Adrenal gland (tissue), 5 donors: ENCODE results near the gene MAPK11.

Experiments used
- POLR2A ChIP-seq, 2 donors: fragments of 450-650 bp; IDR thresholded peaks; one replicate each; pipeline ENCODE4 v1.6.1; 2017; ENCODE audit warnings: antibody characterized with exemption in 2 of 2, mild to moderate bottlenecking in 2 of 2, moderate library complexity in 1 of 2
- TF ChIP-seq, protein P1 (sequence below), 6 experiments: fragments of 450-650 bp in 4 of 6; fragments of 200-600 bp in 2 of 6; sonication (generic) in 1 of 6; IDR thresholded peaks; 1 replicate in 5 of 6; 2 replicates in 1 of 6; pipeline versions ENCODE4 v1.5.1 to v1.8.0; 2016 to 2021; ENCODE audit warnings: antibody characterized with exemption in 6 of 6, mild to moderate bottlenecking in 2 of 6, moderate library complexity in 1 of 6
- donor health status: DM: no; HTN: no; CAD: no.

DNA sequence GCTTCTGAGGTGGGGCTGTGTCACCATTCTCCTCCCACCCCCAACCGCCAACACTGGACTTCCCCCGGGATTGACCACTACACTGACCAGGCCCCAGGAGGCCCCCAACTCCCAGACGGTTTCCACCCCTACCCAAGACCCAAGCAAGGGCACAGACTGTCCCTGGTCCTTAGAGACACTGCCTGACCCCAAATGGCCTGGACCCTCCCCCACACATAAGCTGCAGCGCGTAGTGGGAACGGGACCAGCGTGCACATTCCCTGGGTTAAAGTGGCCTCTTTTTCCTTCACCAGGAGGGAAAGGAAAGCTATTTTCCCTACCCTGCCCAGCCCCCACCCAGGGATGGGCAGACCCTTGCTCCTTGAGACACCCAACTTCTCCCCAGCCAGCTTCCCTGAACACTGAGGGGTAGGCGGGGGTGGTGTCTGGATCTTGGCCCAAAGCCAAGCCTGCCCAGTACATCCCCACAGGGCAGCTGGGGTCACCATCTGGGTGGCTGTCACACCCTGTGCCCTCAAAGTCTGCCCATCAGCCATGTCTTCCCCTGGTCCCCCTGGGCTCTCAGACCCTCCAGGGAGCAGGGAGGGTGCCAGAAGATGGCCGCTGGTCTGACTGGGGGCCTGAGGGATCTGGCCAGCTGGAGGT, 7.1 kb downstream of the MAPK11 start:
- TF ChIP-seq, protein P1, sequence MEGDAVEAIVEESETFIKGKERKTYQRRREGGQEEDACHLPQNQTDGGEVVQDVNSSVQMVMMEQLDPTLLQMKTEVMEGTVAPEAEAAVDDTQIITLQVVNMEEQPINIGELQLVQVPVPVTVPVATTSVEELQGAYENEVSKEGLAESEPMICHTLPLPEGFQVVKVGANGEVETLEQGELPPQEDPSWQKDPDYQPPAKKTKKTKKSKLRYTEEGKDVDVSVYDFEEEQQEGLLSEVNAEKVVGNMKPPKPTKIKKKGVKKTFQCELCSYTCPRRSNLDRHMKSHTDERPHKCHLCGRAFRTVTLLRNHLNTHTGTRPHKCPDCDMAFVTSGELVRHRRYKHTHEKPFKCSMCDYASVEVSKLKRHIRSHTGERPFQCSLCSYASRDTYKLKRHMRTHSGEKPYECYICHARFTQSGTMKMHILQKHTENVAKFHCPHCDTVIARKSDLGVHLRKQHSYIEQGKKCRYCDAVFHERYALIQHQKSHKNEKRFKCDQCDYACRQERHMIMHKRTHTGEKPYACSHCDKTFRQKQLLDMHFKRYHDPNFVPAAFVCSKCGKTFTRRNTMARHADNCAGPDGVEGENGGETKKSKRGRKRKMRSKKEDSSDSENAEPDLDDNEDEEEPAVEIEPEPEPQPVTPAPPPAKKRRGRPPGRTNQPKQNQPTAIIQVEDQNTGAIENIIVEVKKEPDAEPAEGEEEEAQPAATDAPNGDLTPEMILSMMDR (IDR thresholded peaks at IDR 0.05) = no peak
- TF ChIP-seq POLR2A (IDR thresholded peaks at IDR 0.05) = no peak
